Stimulated activated naive B cell treated with anti-CD40 and anti-IgM and Interleukin-4, amounts not matched to agents 10 μg/mL and 1 μg/mL and 100 μg/mL, for 72 hours (primary cell): ENCODE results near the gene NOL4L.
"Not testable (repeated sequence)": the region's sequence is repeated elsewhere in the genome, so short reads cannot be mapped to it uniquely, and the experiment has no call there.

Experiments used
- ATAC-seq, 2 donors: fragments of 150-1000 bp; cut with Tn5 transposase; replicated peaks; 2 replicates each; pipeline ENCODE4 v1.10.0; 2021; ENCODE audit warnings: moderate library complexity in 1 of 2
- DNase-seq: peaks from one replicate; pipeline ENCODE4 v3.0.0; 2021
- H3K27ac Mint-ChIP-seq: one replicate; pipeline ENCODE4 v1.8.0; 2022; ENCODE audit warnings: mild to moderate bottlenecking, mixed read lengths
- H3K27me3 Mint-ChIP-seq, 2 donors: one replicate each; pipeline ENCODE4 v1.8.0; 2022; ENCODE audit warnings: mixed read lengths in 2 of 2
- H3K36me3 Mint-ChIP-seq, 2 donors: one replicate each; pipeline ENCODE4 v1.8.0; 2022; ENCODE audit warnings: mixed read lengths in 2 of 2, mild to moderate bottlenecking in 1 of 2
- H3K4me1 Mint-ChIP-seq, 2 donors: one replicate each; pipeline ENCODE4 v1.8.0; 2022; ENCODE audit warnings: mixed read lengths in 2 of 2, mild to moderate bottlenecking in 1 of 2
- H3K4me3 Mint-ChIP-seq, 2 donors: one replicate each; pipeline ENCODE4 v1.8.0; 2022; ENCODE audit warnings: mild to moderate bottlenecking in 2 of 2, mixed read lengths in 2 of 2, moderate library complexity in 1 of 2
- H3K9me3 Mint-ChIP-seq, 2 donors: one replicate each; pipeline ENCODE4 v1.8.0; 2022; ENCODE audit warnings: mixed read lengths in 2 of 2, mild to moderate bottlenecking in 1 of 2

NOL4L gene

GRCh38 chr20:32472581-32473207, 112.4 kb downstream of the NOL4L start:
- ATAC-seq: no peak
- H3K4me1 Mint-ChIP-seq: peaks cover 12 to 32% of the 10 kb centered on the region in 2 donors
- H3K27ac Mint-ChIP-seq: no peak overlapping the region
- peaks cover 0 to 16% of the 10 kb centered on the region in 2 donors for H3K27me3 Mint-ChIP-seq
- H3K36me3 Mint-ChIP-seq: peaks cover 1 to 4% of the 10 kb centered on the region in 2 donors
- no peak for DNase-seq
- H3K9me3 Mint-ChIP-seq: no peaks in the 10 kb centered on the region
- no peak overlapping the region for H3K4me3 Mint-ChIP-seq

DNA sequence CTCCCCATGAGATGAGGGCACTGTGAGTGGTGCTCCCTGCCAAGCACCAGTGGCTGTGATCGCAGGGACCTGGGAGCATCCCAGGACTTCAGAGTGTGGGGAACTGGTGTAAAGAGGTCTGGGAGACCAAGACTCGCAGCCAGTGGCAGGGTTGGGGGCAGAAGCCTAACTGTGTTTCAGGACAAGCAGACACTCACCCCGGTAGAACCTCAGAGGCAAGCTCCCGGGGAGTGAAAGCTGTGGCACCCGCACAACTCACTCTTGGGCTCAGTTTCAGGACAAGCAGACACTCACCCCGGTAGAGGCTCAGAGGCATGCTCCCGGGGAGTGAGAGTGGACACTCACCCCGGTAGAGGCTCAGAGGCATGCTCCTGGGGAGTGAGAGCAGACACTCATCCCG, 114.2 kb downstream of the NOL4L start:
- H3K36me3 Mint-ChIP-seq: peaks cover 1 to 4% of the 10 kb centered on the region in 2 donors
- peaks cover 0 to 14% of the 10 kb centered on the region in 2 donors for H3K27me3 Mint-ChIP-seq
- no peak overlapping the region for H3K4me3 Mint-ChIP-seq
- H3K9me3 Mint-ChIP-seq: no peaks in the 10 kb centered on the region
- H3K27ac Mint-ChIP-seq: no peak overlapping the region
- DNase-seq: no peak
- H3K4me1 Mint-ChIP-seq: peaks cover 12 to 33% of the 10 kb centered on the region in 2 donors
- ATAC-seq: no peak

GRCh38 chr20:32470025-32470861, 114.9 kb downstream of the NOL4L start:
- DNase-seq (no peak), ATAC-seq (peak; percentile 54 to 58)
- Mint-ChIP-seq H3K4me1 (peaks cover 12 to 26% of the 10 kb centered on the region in 2 donors), H3K27ac (no peak overlapping the region), H3K36me3 (peaks cover 1 to 4% of the 10 kb centered on the region in 2 donors), H3K4me3 (no peak overlapping the region), H3K27me3 (peaks cover 0 to 7% of the 10 kb centered on the region in 2 donors), H3K9me3 (no peaks in the 10 kb centered on the region)

- H3K27ac Mint-ChIP-seq: no peak overlapping the region
- no peak overlapping the region for H3K4me3 Mint-ChIP-seq
- H3K9me3 Mint-ChIP-seq: no peaks in the 10 kb centered on the region
- DNase-seq (no peak), ATAC-seq (no peak)
- peaks cover 7 to 15% of the 10 kb centered on the region in 2 donors for H3K4me1 Mint-ChIP-seq
- H3K27me3 Mint-ChIP-seq: peaks cover 0 to 5% of the 10 kb centered on the region in 2 donors
- peaks cover 1 to 4% of the 10 kb centered on the region in 2 donors for H3K36me3 Mint-ChIP-seq
Measured at GRCh38 chr20:32468860-32469259, 116.3 kb downstream of the NOL4L start.

- ATAC-seq (no peak), DNase-seq (no peak)
- no peaks in the 10 kb centered on the region for H3K27me3 Mint-ChIP-seq
- H3K36me3 Mint-ChIP-seq: no peaks in the 10 kb centered on the region
- no peaks in the 10 kb centered on the region for H3K9me3 Mint-ChIP-seq
- H3K4me1 Mint-ChIP-seq: peaks cover 7 to 15% of the 10 kb centered on the region in 2 donors
- H3K4me3 Mint-ChIP-seq: no peak overlapping the region
- H3K27ac Mint-ChIP-seq: peak overlapping the region; percentile 33
Measured at GRCh38 chr20:32468313-32468640, 116.9 kb downstream of the NOL4L start.

GRCh38 chr20:32467506-32468312, 117.4 kb downstream of the NOL4L start:
- no peaks in the 10 kb centered on the region for H3K36me3 Mint-ChIP-seq
- no peak overlapping the region for H3K4me3 Mint-ChIP-seq
- H3K27ac Mint-ChIP-seq: peak overlapping the region; percentile 33
- no peak for ATAC-seq
- H3K27me3 Mint-ChIP-seq: no peaks in the 10 kb centered on the region
- DNase-seq: no peak
- H3K4me1 Mint-ChIP-seq: peaks cover 7 to 15% of the 10 kb centered on the region in 2 donors
- no peaks in the 10 kb centered on the region for H3K9me3 Mint-ChIP-seq

DNA sequence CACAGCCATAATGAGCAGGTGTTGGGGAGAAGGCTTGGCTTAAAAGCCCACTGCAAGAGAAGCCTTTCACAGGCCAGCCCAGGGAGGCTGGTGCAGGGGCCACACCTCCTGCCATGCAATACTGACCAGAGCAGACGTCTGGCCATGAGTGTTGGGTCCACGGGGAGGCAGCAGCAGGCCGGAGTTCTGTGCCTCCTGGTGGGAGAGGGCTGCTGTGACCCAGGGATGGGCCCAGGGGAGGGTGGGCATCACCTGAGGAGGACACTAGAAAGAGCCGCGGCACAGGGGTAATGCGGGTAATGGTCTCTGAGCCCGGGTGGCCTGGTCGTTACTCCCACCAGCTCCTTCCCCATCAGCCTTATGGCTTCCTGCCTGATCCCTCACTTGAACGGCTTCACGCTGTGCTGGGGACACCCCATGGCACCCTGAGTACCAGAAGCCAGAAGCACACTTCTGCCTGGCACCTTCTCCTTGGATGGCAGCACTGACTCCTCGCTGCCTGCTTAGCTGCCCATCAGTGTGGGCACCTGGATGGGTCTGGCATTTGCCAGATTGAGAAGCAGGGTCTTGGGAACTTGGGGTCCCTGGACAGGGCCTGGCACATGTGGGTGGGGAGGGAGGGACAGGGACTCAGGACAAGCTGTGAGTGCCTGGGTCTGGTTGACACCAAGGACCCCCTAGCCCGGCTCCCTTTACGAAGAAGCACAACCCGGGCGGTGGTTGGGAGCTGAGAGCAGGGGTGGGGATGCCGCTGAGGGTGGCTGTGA, 118.2 kb downstream of the NOL4L start:
- H3K36me3 Mint-ChIP-seq: no peaks in the 10 kb centered on the region
- no peak for ATAC-seq
- no peak overlapping the region for H3K4me3 Mint-ChIP-seq
- H3K4me1 Mint-ChIP-seq: peaks cover 7 to 15% of the 10 kb centered on the region in 2 donors
- H3K27ac Mint-ChIP-seq: no peak overlapping the region
- no peaks in the 10 kb centered on the region for H3K9me3 Mint-ChIP-seq
- no peaks in the 10 kb centered on the region for H3K27me3 Mint-ChIP-seq
- no peak for DNase-seq

DNA sequence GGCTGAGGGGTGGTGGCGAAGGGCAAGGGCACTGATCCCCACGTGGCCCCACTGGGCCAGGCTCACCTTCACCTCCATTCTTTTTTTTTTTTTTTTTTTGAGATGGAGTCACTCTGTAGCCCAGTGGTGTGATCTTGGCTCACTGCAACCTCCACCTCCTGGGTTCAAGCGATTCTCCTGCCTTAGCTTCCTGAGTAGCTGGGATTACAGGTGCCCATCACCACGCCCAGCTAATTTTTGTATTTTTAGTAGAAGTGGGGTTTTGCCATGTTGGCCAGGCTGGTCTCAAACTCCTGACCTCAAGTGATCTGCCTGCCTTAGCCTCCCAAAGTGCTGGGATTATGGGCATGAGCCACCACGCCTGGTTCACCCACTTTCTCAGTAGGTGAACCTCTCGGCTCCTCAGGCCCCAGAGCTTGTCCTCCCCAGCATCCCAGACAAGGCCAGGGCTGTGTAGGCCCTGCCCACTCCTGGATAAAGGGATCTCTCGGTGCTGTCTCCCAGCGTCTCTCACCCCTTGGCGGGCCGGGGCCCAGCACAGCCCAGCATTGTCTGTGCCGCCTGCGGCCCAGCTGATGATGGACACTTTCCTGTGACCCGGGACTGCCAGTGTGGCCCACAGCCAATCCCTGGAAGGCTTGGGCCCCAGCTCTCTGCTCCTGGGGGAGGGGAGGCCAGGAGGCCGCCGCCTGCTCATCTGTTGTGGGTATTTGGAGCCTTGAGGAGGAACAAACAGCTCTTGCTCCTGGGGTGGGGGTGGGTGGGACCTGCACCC, 119.0 kb downstream of the NOL4L start:
- H3K4me1 Mint-ChIP-seq: peaks cover 7 to 15% of the 10 kb centered on the region in 2 donors
- not testable (repeated sequence) for ATAC-seq
- H3K27ac Mint-ChIP-seq: peak overlapping the region; percentile 31

DNA sequence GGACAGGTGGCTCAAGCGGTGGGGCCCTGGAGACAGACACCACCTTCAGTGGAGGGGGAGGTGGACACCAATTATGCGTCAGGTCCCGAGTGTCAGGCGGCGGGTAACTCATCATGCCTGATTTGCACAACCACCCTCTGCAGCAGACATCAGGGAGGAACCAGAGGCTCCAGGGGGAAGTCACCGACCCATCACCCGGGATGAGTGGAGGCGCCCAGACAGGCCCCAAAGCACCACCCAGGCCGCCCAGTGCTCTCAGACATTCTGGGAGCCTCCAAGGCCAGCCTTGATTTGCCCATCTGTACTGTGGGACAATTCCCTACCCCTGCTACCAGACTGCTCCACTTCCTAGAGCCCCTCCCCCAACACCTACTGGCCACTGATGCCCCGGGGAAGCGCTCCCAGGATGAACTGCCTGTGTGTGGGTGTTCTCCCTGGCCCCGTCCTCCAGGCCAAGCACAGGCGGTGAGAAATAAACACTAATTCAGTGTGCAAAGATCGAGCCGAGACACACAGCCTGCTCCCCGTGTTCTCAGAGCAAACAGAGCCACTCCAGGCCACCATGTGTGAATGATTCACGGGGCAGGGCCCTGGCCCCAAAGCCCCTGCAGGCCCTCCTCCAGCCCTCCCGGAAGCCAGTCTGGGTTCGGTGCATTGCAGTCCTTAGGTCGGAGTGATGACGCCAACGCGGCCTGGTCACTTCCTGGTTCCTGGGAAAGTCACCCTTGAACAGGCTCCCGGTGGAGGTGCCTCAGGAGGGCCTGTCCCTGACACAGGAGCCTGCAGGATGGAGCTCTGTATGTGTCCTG, 119.8 kb downstream of the NOL4L start:
- Mint-ChIP-seq H3K4me3 (no peak overlapping the region), H3K4me1 (peaks cover 7 to 12% of the 10 kb centered on the region in 2 donors), H3K36me3 (no peaks in the 10 kb centered on the region), H3K9me3 (no peaks in the 10 kb centered on the region), H3K27ac (no peak overlapping the region), H3K27me3 (no peaks in the 10 kb centered on the region)
- ATAC-seq: no peak
- DNase-seq: no peak

More for the DNA sequence above, 119.0 kb downstream of the NOL4L start:
- not testable (repeated sequence) for H3K36me3 Mint-ChIP-seq, H3K27me3 Mint-ChIP-seq, DNase-seq, H3K9me3 Mint-ChIP-seq, H3K4me3 Mint-ChIP-seq

DNA sequence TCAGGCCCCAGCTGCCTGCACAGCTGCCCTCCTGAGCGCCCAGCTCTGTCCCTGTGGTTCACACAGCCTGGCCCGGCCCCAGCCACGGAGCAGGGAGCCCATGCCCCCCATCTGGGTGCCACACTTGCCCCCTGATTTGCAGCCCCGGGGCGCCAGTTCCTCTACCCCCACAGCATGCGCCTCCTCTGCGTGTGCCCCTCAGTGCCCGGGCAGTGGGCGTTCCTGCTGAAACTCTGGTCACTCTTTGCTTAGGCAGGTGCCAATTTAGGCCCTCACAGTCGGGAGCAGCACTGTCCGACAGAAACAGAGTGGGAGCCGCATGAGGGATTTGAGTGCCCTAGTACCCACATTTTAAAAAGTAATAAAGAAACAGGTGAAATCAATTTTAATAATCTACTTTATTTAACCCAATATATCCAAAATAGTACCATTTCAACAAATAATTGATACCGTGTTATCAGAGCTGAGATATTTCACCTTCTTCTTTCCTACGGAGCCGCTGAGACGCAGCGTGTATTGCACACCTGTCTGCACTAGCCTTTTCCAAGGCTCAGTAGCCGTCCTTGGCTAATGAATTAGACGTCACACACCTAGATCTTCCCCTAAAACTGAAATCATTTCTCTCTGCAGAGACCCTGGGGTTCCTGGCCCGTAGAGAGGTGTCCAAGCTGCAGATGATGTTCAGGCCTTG, 120.6 kb downstream of the NOL4L start:
- no peaks in the 10 kb centered on the region for H3K27me3 Mint-ChIP-seq
- ATAC-seq: no peak

DNA sequence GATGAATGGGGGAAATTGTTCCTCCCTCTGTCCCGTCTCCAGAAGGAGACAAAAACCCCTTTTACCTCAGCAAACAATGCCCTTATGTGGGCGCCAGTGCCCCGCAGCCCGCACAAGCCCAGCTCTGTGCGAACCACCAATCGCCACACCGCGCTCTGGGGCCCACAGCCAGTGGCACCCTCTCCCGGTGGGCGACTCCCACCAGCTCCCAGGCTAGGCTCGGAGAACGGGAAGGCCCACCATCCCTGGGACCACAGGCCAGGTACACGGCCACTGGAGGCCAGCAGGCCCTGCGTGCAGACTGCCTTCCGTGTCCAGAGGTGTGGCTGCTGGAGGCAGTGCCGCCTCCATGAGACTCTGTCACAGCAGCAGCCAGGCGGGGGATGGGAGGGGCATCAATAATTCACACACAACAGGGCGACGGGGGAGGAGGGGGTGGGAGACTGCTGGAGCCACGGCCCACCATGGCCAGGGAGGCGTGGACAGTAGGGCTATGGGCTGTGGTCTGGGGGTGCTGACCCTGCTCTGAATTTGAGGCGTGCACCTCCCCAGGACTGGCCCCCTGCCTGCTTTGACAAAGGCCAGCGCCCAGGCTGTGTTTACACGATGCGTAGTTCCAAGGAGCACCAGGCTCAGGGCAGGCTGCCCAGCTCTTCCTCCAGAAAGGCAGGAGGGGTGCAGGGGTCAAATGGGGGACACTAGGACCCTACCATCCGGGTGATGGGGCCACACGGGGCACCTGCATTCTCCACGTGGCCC, 121.3 kb downstream of the NOL4L start:
- H3K27ac Mint-ChIP-seq: no peak overlapping the region
- H3K4me3 Mint-ChIP-seq: no peak overlapping the region
- H3K27me3 Mint-ChIP-seq: no peaks in the 10 kb centered on the region
- no peaks in the 10 kb centered on the region for H3K9me3 Mint-ChIP-seq
- H3K36me3 Mint-ChIP-seq: no peaks in the 10 kb centered on the region
- no peak for ATAC-seq
- H3K4me1 Mint-ChIP-seq: peaks cover 5 to 8% of the 10 kb centered on the region in 2 donors
- DNase-seq: no peak

More for the DNA sequence above, 120.6 kb downstream of the NOL4L start:
- H3K36me3 Mint-ChIP-seq: no peaks in the 10 kb centered on the region
- peak overlapping the region; percentile 20 for H3K27ac Mint-ChIP-seq
- DNase-seq: no peak
- H3K4me3 Mint-ChIP-seq: no peak overlapping the region
- peaks cover 5 to 8% of the 10 kb centered on the region in 2 donors for H3K4me1 Mint-ChIP-seq
- no peaks in the 10 kb centered on the region for H3K9me3 Mint-ChIP-seq
